Measurements from ENCODE around the gene ATG4C.

Gene ATG4C

GRCh38 chr1:62879962-62880361 lies 96.0 kb downstream of the ATG4C start:
- no peaks in the 10 kb centered on the region for H3K4me1 ChIP-seq (ENCODE audit: control insufficient read depth, low read length)
- H3K9me3 ChIP-seq (ENCODE audit: control insufficient read depth, insufficient read depth, low read length): no peaks in the 10 kb centered on the region
- no peaks in the 10 kb centered on the region for H3K79me2 ChIP-seq (ENCODE audit: control insufficient read depth, low read length)
- H3K27me3 ChIP-seq (ENCODE audit: control insufficient read depth, low read length): peaks cover 26% of the 10 kb centered on the region
- H3K36me3 ChIP-seq (ENCODE audit: control insufficient read depth, low read length): no peaks in the 10 kb centered on the region
- no peak overlapping the region for H3K4me3 ChIP-seq (ENCODE audit: low read length)
- no peaks in the 10 kb centered on the region for H3K9me2 ChIP-seq (replicated peaks; ENCODE audit: control insufficient read depth, low read length)
- no peaks in the 10 kb centered on the region for H4K20me1 ChIP-seq (ENCODE audit: control insufficient read depth, insufficient read depth, low read depth, low read length)
- TF ChIP-seq CTCF (IDR thresholded peaks at IDR 0.05; ENCODE audit: low read depth, low read length, poor library complexity, severe bottlenecking): no peak
- no peak for TF ChIP-seq EZH2phosphoT487 (IDR thresholded peaks at IDR 0.05; ENCODE audit: borderline replicate concordance, low read length)
- H3K4me2 ChIP-seq (ENCODE audit: low read length): no peak overlapping the region
- no peak overlapping the region for H3K27ac ChIP-seq (ENCODE audit: low read depth, low read length)
- no peaks in the 10 kb centered on the region for H3F3A ChIP-seq (ENCODE audit: control insufficient read depth, insufficient read depth)

- no peak for TF ChIP-seq CTCF (IDR thresholded peaks at IDR 0.05; ENCODE audit: low read depth, low read length, poor library complexity, severe bottlenecking)
- no peak for TF ChIP-seq EZH2phosphoT487 (IDR thresholded peaks at IDR 0.05; ENCODE audit: borderline replicate concordance, low read length)
- H4K20me1 ChIP-seq (ENCODE audit: control insufficient read depth, insufficient read depth, low read depth, low read length): no peaks in the 10 kb centered on the region
- H3F3A ChIP-seq (ENCODE audit: control insufficient read depth, insufficient read depth): no peaks in the 10 kb centered on the region
- H3K27me3 ChIP-seq (ENCODE audit: control insufficient read depth, low read length): peaks cover 39% of the 10 kb centered on the region
- no peak overlapping the region for H3K4me3 ChIP-seq (ENCODE audit: low read length)
- H3K27ac ChIP-seq (ENCODE audit: low read depth, low read length): no peak overlapping the region
- H3K9me3 ChIP-seq (ENCODE audit: control insufficient read depth, insufficient read depth, low read length): no peaks in the 10 kb centered on the region
- no peaks in the 10 kb centered on the region for H3K4me1 ChIP-seq (ENCODE audit: control insufficient read depth, low read length)
- H3K4me2 ChIP-seq (ENCODE audit: low read length): no peak overlapping the region
- no peaks in the 10 kb centered on the region for H3K36me3 ChIP-seq (ENCODE audit: control insufficient read depth, low read length)
- no peaks in the 10 kb centered on the region for H3K79me2 ChIP-seq (ENCODE audit: control insufficient read depth, low read length)
- H3K9me2 ChIP-seq (replicated peaks; ENCODE audit: control insufficient read depth, low read length): no peaks in the 10 kb centered on the region
Observed at GRCh38 chr1:62882201-62883104, 98.5 kb downstream of the ATG4C start.

- H3K36me3 ChIP-seq (ENCODE audit: control insufficient read depth, low read length): no peaks in the 10 kb centered on the region
- no peak for TF ChIP-seq CTCF (IDR thresholded peaks at IDR 0.05; ENCODE audit: low read depth, low read length, poor library complexity, severe bottlenecking)
- no peak for TF ChIP-seq EZH2phosphoT487 (IDR thresholded peaks at IDR 0.05; ENCODE audit: borderline replicate concordance, low read length)
- H3K9me3 ChIP-seq (ENCODE audit: control insufficient read depth, insufficient read depth, low read length): no peaks in the 10 kb centered on the region
- H3K27me3 ChIP-seq (ENCODE audit: control insufficient read depth, low read length): peaks cover 35% of the 10 kb centered on the region
- H3K9me2 ChIP-seq (replicated peaks; ENCODE audit: control insufficient read depth, low read length): no peaks in the 10 kb centered on the region
- no peaks in the 10 kb centered on the region for H4K20me1 ChIP-seq (ENCODE audit: control insufficient read depth, insufficient read depth, low read depth, low read length)
- no peaks in the 10 kb centered on the region for H3F3A ChIP-seq (ENCODE audit: control insufficient read depth, insufficient read depth)
- H3K79me2 ChIP-seq (ENCODE audit: control insufficient read depth, low read length): no peaks in the 10 kb centered on the region
- no peak overlapping the region for H3K4me2 ChIP-seq (ENCODE audit: low read length)
- no peaks in the 10 kb centered on the region for H3K4me1 ChIP-seq (ENCODE audit: control insufficient read depth, low read length)
- H3K27ac ChIP-seq (ENCODE audit: low read depth, low read length): no peak overlapping the region
- no peak overlapping the region for H3K4me3 ChIP-seq (ENCODE audit: low read length)
Observed at GRCh38 chr1:62884156-62884740, 100.3 kb downstream of the ATG4C start.
